Upper lobe of right lung (tissue), 1 donor: ENCODE data around the gene NTN5. TPM values are rescaled to one million over a fixed set of nuclear protein-coding genes. Genes with fewer than 3 reads are reported as not detected.

ENCODE experiments used
- ATAC-seq: fragments of 200-7000 bp; cut with Tn5 transposase; one replicate; pipeline ENCODE4 v1.9.1; 2020; ENCODE audit warnings: mild to moderate bottlenecking, moderate library complexity
- DNase-seq: peaks from one replicate; pipeline ENCODE4 v3.0.0-alpha.2; 2020
- H3K27ac ChIP-seq: fragments of 200-600 bp; one replicate; pipeline ENCODE4 v1.8.0; 2022
- H3K27me3 ChIP-seq: fragments of 200-600 bp; one replicate; pipeline ENCODE4 v1.8.0; 2022; ENCODE audit warnings: mild to moderate bottlenecking
- H3K36me3 ChIP-seq: fragments of 200-600 bp; one replicate; pipeline ENCODE4 v1.8.0; 2022
- H3K4me1 ChIP-seq: fragments of 200-600 bp; one replicate; pipeline ENCODE4 v1.8.0; 2022
- H3K4me3 ChIP-seq: fragments of 200-600 bp; one replicate; pipeline ENCODE4 v1.8.0; 2022; ENCODE audit warnings: mild to moderate bottlenecking
- H3K9me3 ChIP-seq: fragments of 200-600 bp; one replicate; pipeline ENCODE4 v1.8.0; 2022
- CTCF ChIP-seq: fragments of 200-600 bp; IDR thresholded peaks from one replicate; pipeline ENCODE4 v1.8.0; 2022; ENCODE audit warnings: antibody characterized with exemption
- intact Hi-C: fragments of 100-400 bp; cut with DNase I; formaldehyde crosslinking; loops from one replicate; pipeline ENCODE4 v1.11.0; 2022
- total RNA-seq: library from RNA; stranded (reverse); fragmentation: NEBNext Ultra II Directional; extraction: Animal tissue kit (Norgen Biotek cat#: 25700); gene quantifications from one replicate; pipeline ENCODE4 v1.2.1, GENCODE V29; 2021
- donor health status: DM: no; HTN: yes; CAD: no; lungs with severe emphysema.

Gene NTN5
- total RNA-seq, 1 donor from 2014 or later, result 1.2 TPM

- Histone ChIP-seq H3K9me3 (no peaks in the 10 kb centered on the region), H3K4me3 (no peak overlapping the region), H3K4me1 (peaks cover 2% of the 10 kb centered on the region), H3K36me3 (no peaks in the 10 kb centered on the region), H3K27me3 (no peaks in the 10 kb centered on the region), H3K27ac (no peak overlapping the region)
- no peak for TF ChIP-seq CTCF
- ATAC-seq (no peak), DNase-seq (no peak)
- intact Hi-C loops, result no loop called here
These were observed 18.3 kb downstream of the NTN5 start for GRCh38 chr19:48654299-48655059.

GRCh38 chr19:48651683-48652048 is 21.2 kb downstream of the NTN5 start:
- no peak overlapping the region for H3K27ac ChIP-seq
- no peak for TF ChIP-seq CTCF
- H3K4me3 ChIP-seq, result no peak overlapping the region
- no peaks in the 10 kb centered on the region for H3K27me3 ChIP-seq
- no peaks in the 10 kb centered on the region for H3K9me3 ChIP-seq
- no peaks in the 10 kb centered on the region for H3K36me3 ChIP-seq
- ATAC-seq (no peak), DNase-seq (no peak)
- intact Hi-C loops, result no loop called here
- H3K4me1 ChIP-seq, result peaks cover 7% of the 10 kb centered on the region

- TF ChIP-seq CTCF, result no peak
- H3K9me3 ChIP-seq, result no peaks in the 10 kb centered on the region
- H3K27ac ChIP-seq, result no peak overlapping the region
- no peaks in the 10 kb centered on the region for H3K36me3 ChIP-seq
- H3K4me1 ChIP-seq, result peaks cover 7% of the 10 kb centered on the region
- no peak for DNase-seq
- H3K4me3 ChIP-seq, result no peak overlapping the region
- ATAC-seq, result no peak
- intact Hi-C loops, result no loop called here
- no peaks in the 10 kb centered on the region for H3K27me3 ChIP-seq
These were observed 21.7 kb downstream of the NTN5 start for GRCh38 chr19:48650974-48651682.

GRCh38 chr19:48648134-48648533 is 24.7 kb downstream of the NTN5 start:
- intact Hi-C loops, result no loop called here

GRCh38 chr19:48646722-48647216 is 26.0 kb downstream of the NTN5 start:
- ATAC-seq (no peak), DNase-seq (no peak)
- Histone ChIP-seq H3K36me3 (no peaks in the 10 kb centered on the region), H3K27ac (peak overlapping the region; percentile 66), H3K9me3 (no peaks in the 10 kb centered on the region), H3K4me3 (peak overlapping the region; percentile 56), H3K4me1 (peaks cover 21% of the 10 kb centered on the region), H3K27me3 (no peaks in the 10 kb centered on the region)
- intact Hi-C loops, result no loop called here
- TF ChIP-seq CTCF, result no peak

More at GRCh38 chr19:48648134-48648533, 24.7 kb downstream of the NTN5 start:
- Histone ChIP-seq H3K4me3 (no peak overlapping the region), H3K27ac (no peak overlapping the region), H3K36me3 (no peaks in the 10 kb centered on the region), H3K9me3 (no peaks in the 10 kb centered on the region), H3K4me1 (peaks cover 21% of the 10 kb centered on the region), H3K27me3 (no peaks in the 10 kb centered on the region)
- no peak for TF ChIP-seq CTCF
- ATAC-seq (no peak), DNase-seq (no peak)
